Trophoblast cell (in vitro differentiated cells and primary cell): Measurements from ENCODE around the gene GARS1.

Source experiments
- DNase-seq, 2 donors: peaks; one replicate each; pipeline ENCODE4 v3.0.0-alpha.2; 2016
- H2AFZ ChIP-seq: 2 replicates; pipeline ENCODE4 v1.6.1; 2013; ENCODE audit warnings: low read length, moderate library complexity, mild to moderate bottlenecking; ENCODE audit not compliant: insufficient read depth, poor library complexity
- H2AK5ac ChIP-seq: 2 replicates; pipeline ENCODE4 v1.6.1; 2013; ENCODE audit warnings: mild to moderate bottlenecking, low read length
- H2BK120ac ChIP-seq: 2 replicates; pipeline ENCODE4 v1.6.1; 2013; ENCODE audit warnings: low read length, mild to moderate bottlenecking, moderate library complexity; ENCODE audit not compliant: insufficient read depth, poor library complexity
- H2BK12ac ChIP-seq: 2 replicates; pipeline ENCODE4 v1.6.1; 2013; ENCODE audit warnings: mild to moderate bottlenecking, low read length, moderate library complexity
- H2BK5ac ChIP-seq: 2 replicates; pipeline ENCODE4 v1.6.1; 2013; ENCODE audit warnings: low read length, low read depth, moderate library complexity, mild to moderate bottlenecking; ENCODE audit not compliant: poor library complexity
- H3K14ac ChIP-seq: 2 replicates; pipeline ENCODE4 v1.6.1; 2013; ENCODE audit warnings: mild to moderate bottlenecking, low read length
- H3K18ac ChIP-seq: 2 replicates; pipeline ENCODE4 v1.6.1; 2013; ENCODE audit warnings: mild to moderate bottlenecking, low read length
- H3K23ac ChIP-seq: 2 replicates; pipeline ENCODE4 v1.6.1; 2013; ENCODE audit warnings: low read length
- H3K27ac ChIP-seq: 2 replicates; pipeline ENCODE4 v1.5.1; 2013; ENCODE audit warnings: low read depth, mild to moderate bottlenecking, inconsistent platforms, low read length, moderate library complexity
- H3K27me3 ChIP-seq: 2 replicates; pipeline ENCODE4 v1.6.1; 2013; ENCODE audit warnings: inconsistent platforms, mild to moderate bottlenecking, low read length, moderate library complexity; ENCODE audit not compliant: insufficient read depth
- H3K36me3 ChIP-seq, 2 experiments: 1 replicate in 1 of 2; 2 replicates in 1 of 2; pipeline ENCODE4 v1.6.1; 2013; ENCODE audit warnings: low read length in 2 of 2, mild to moderate bottlenecking in 2 of 2, moderate library complexity in 1 of 2; ENCODE audit not compliant: insufficient read depth in 2 of 2, control insufficient read depth in 1 of 2
- H3K4ac ChIP-seq: 2 replicates; pipeline ENCODE4 v1.6.1; 2013; ENCODE audit warnings: low read depth, mild to moderate bottlenecking, low read length, moderate library complexity
- H3K4me1 ChIP-seq, 2 experiments: 1 replicate in 1 of 2; 2 replicates in 1 of 2; pipeline ENCODE4 v1.6.1; 2013; ENCODE audit warnings: low read length in 2 of 2, mild to moderate bottlenecking in 2 of 2, moderate library complexity in 1 of 2; ENCODE audit not compliant: insufficient read depth in 2 of 2, control insufficient read depth in 1 of 2
- H3K4me2 ChIP-seq: 2 replicates; pipeline ENCODE4 v1.6.1; 2013; ENCODE audit warnings: inconsistent platforms, mild to moderate bottlenecking, low read length, moderate library complexity
- H3K4me3 ChIP-seq: 2 replicates; pipeline ENCODE4 v1.5.1; 2013; ENCODE audit warnings: mild to moderate bottlenecking, low read depth, low read length, inconsistent platforms
- H3K79me1 ChIP-seq: one replicate; pipeline ENCODE4 v1.6.1; 2013; ENCODE audit warnings: low read length
- H3K79me2 ChIP-seq: 2 replicates; pipeline ENCODE4 v1.6.1; 2013; ENCODE audit warnings: low read length, mild to moderate bottlenecking; ENCODE audit not compliant: control insufficient read depth, insufficient read depth, poor library complexity
- H3K9ac ChIP-seq: 2 replicates; pipeline ENCODE4 v1.6.1; 2013; ENCODE audit warnings: mild to moderate bottlenecking, low read length
- H3K9me3 ChIP-seq: 2 replicates; pipeline ENCODE4 v1.6.1; 2013; ENCODE audit warnings: low read depth, mild to moderate bottlenecking, control low read depth, inconsistent platforms, low read length; ENCODE audit not compliant: insufficient read depth
- H4K12ac ChIP-seq: 2 replicates; pipeline ENCODE4 v1.6.1; 2013; ENCODE audit warnings: low read depth, mild to moderate bottlenecking, low read length, moderate library complexity
- H4K8ac ChIP-seq: 2 replicates; pipeline ENCODE4 v1.6.1; 2013; ENCODE audit warnings: low read depth, mild to moderate bottlenecking, low read length, moderate library complexity
- H4K91ac ChIP-seq: one replicate; pipeline ENCODE4 v1.6.1; 2013; ENCODE audit warnings: low read depth, mild to moderate bottlenecking, low read length, moderate library complexity
- WGBS: extraction: QIAGEN DNeasy Blood & Tissue Kit; methylation state at CpG from one replicate; pipeline ENCODE4 v1.1.7; 2013; ENCODE audit warnings: missing lambda C conversion rate; ENCODE audit not compliant: insufficient read length, insufficient coverage; ENCODE audit errors: extremely low coverage; 5-methylcytosine and 5-hydroxymethylcytosine counted together

Gene GARS1

DNA sequence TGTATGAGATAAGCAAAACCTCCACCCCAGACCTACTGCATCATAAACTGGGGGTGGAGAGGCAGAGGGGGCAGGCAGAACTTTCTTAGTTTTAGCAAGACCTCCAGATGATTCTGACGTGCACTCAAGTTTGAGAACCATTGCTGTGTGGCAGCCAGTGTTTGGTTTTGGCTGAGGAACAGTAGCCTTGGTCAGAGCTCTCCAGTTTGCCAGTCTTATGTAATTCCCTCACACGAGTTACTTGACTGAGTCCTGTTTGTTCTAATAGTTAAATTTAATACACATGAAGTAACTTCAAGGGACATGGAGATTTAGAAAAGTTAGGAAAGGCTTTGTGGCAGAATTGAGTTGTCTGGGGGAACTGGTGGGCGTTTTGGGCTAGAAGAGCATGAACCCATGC lies 38.5 kb downstream of the GARS1 start:
- no peak overlapping the region for H4K91ac ChIP-seq
- peaks cover 13 to 41% of the 10 kb centered on the region in 2 experiments for H3K36me3 ChIP-seq
- H2BK12ac ChIP-seq = no peak overlapping the region
- H3K14ac ChIP-seq = no peak overlapping the region
- H3K4me1 ChIP-seq = no peaks in the 10 kb centered on the region
- H2AFZ ChIP-seq = no peak overlapping the region
- no peak overlapping the region for H3K23ac ChIP-seq
- H3K79me1 ChIP-seq = no peaks in the 10 kb centered on the region
- H2AK5ac ChIP-seq = no peak overlapping the region
- H4K8ac ChIP-seq = no peak overlapping the region
- H3K4me3 ChIP-seq = no peak overlapping the region
- H3K18ac ChIP-seq = no peak overlapping the region
- H3K9me3 ChIP-seq = no peaks in the 10 kb centered on the region
- H2BK5ac ChIP-seq = no peak overlapping the region
- H4K12ac ChIP-seq = no peak overlapping the region
- DNase-seq = no peak
- no peak overlapping the region for H3K9ac ChIP-seq
- H2BK120ac ChIP-seq = no peak overlapping the region
- H3K27me3 ChIP-seq = no peaks in the 10 kb centered on the region
- no CpG with 5 or more reads among the region's 3 CpGs for WGBS
- H3K4me2 ChIP-seq = no peak overlapping the region
- no peak overlapping the region for H3K4ac ChIP-seq
- no peaks in the 10 kb centered on the region for H3K79me2 ChIP-seq
- H3K27ac ChIP-seq = no peak overlapping the region

DNA sequence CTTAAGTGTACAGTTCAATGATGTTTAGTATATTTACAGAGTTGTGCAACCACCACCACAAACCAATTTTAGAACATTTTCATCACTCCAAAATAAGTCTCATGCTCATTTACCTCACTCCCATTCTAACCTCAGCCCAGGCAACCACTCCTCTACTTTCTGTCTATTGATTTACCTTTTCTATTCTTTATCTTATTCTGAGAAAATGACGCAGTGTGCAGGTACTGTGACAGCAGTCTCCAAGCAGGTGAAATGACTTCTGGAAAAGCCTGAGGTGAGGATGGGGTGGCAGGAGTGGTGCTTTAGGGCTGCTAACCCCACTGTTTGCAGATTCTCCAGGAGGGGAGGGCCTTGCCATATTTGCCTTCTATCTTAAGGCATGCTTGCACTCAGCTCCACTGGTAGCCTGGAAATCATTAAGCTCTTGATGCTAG lies 39.5 kb downstream of the GARS1 start:
- WGBS = no CpG with 5 or more reads among the region's 1 CpG
- Histone ChIP-seq H3K18ac (no peak overlapping the region), H3K9ac (no peak overlapping the region), H3K4me3 (no peak overlapping the region), H4K8ac (no peak overlapping the region), H3K23ac (no peak overlapping the region), H3K36me3 (peaks cover 13 to 39% of the 10 kb centered on the region in 2 experiments), H4K12ac (no peak overlapping the region), H4K91ac (no peak overlapping the region), H3K4me2 (no peak overlapping the region), H3K4me1 (no peaks in the 10 kb centered on the region), H2AK5ac (no peak overlapping the region), H3K27me3 (no peaks in the 10 kb centered on the region), H3K4ac (no peak overlapping the region), H3K79me2 (no peaks in the 10 kb centered on the region), H2AFZ (no peak overlapping the region), H3K79me1 (no peaks in the 10 kb centered on the region), H2BK120ac (no peak overlapping the region), H3K27ac (no peak overlapping the region), H2BK5ac (no peak overlapping the region), H3K14ac (no peak overlapping the region), H2BK12ac (no peak overlapping the region), H3K9me3 (no peaks in the 10 kb centered on the region)
- no peak for DNase-seq

DNA sequence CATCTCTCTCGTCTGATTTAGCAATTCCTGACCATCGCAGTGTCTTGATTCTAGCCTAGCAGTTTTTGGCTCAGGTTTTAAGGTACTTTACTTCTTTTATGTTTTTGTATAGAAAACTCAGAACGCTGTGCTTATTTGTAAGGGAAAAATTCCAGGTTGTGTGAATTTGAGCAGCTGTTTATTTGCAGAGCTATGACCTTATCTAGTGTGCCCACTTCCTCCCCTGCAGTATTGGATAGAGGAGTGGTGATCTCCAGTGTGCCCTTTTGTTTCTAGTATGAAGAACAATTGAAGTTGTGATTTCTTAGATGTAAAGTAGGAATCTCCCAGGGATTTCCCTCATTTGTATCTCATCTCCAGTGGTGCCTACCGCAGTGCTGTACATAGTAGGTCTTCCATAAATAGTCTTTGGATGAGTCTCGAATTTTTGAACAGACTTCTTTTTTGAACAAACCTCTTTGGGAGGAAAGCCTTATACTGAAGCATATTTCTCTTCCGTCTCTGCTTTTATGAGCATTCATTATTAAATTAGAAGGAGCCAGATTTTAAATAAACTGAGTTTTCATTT lies 40.0 kb downstream of the GARS1 start:
- Histone ChIP-seq H3K9me3 (no peaks in the 10 kb centered on the region), H4K8ac (no peak overlapping the region), H3K9ac (no peak overlapping the region), H2AK5ac (no peak overlapping the region), H4K91ac (no peak overlapping the region), H2BK120ac (no peak overlapping the region), H3K36me3 (peaks cover 13 to 34% of the 10 kb centered on the region in 2 experiments), H3K4me2 (no peak overlapping the region), H3K4me1 (no peaks in the 10 kb centered on the region), H3K27me3 (no peaks in the 10 kb centered on the region), H2AFZ (no peak overlapping the region), H3K23ac (no peak overlapping the region), H2BK12ac (no peak overlapping the region), H3K79me2 (no peaks in the 10 kb centered on the region), H3K4me3 (no peak overlapping the region), H3K27ac (no peak overlapping the region), H3K14ac (no peak overlapping the region), H3K18ac (no peak overlapping the region), H4K12ac (no peak overlapping the region), H3K79me1 (no peaks in the 10 kb centered on the region), H3K4ac (no peak overlapping the region), H2BK5ac (no peak overlapping the region)
- WGBS = no CpG with 5 or more reads among the region's 6 CpGs
- DNase-seq = no peak

DNA sequence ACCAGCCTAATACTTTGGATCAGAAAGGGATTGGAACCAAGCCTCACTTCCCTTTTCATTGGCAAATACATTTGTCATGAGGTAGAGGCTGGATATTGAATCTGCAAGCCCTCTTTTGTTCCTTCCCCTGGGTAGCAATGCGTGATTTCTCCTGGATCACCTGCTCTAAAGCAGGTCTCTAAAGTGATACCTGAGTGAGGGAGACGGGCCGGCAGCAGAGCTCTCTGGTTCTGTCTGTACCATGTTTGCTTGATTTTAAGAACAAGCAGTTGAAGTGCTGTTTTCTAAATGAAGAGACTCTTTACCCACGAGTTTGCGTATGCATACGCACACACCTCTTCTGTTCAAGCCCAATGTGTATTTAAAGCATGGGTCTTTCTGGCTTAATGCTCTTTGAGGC lies 41.1 kb downstream of the GARS1 start:
- Histone ChIP-seq H2BK120ac (no peak overlapping the region), H3K14ac (no peak overlapping the region), H2BK5ac (no peak overlapping the region), H3K79me1 (no peaks in the 10 kb centered on the region), H3K4me1 (no peaks in the 10 kb centered on the region), H3K18ac (no peak overlapping the region), H4K8ac (no peak overlapping the region), H2BK12ac (no peak overlapping the region), H3K9me3 (no peaks in the 10 kb centered on the region), H3K4me3 (no peak overlapping the region), H3K79me2 (no peaks in the 10 kb centered on the region), H3K4me2 (no peak overlapping the region), H3K27me3 (no peaks in the 10 kb centered on the region), H3K36me3 (peaks cover 13 to 32% of the 10 kb centered on the region in 2 experiments), H4K91ac (no peak overlapping the region), H3K27ac (no peak overlapping the region), H2AFZ (no peak overlapping the region), H4K12ac (no peak overlapping the region), H3K23ac (no peak overlapping the region), H2AK5ac (no peak overlapping the region), H3K9ac (no peak overlapping the region), H3K4ac (no peak overlapping the region)
- no peak for DNase-seq
- WGBS = no CpG with 5 or more reads among the region's 6 CpGs
